Measurements from ENCODE around the gene SLC4A9.

The SLC4A9 gene
- total RNA-seq = 0 reads per million in 3 donors

- Histone ChIP-seq H3K9me3 (ENCODE audit: control insufficient read depth, low read length) (no peaks in the 10 kb centered on the region), H3K27ac (ENCODE audit: insufficient read depth, low read length, poor library complexity, severe bottlenecking) (no peak within 1 kb of the TSS)
- DNase-seq = no peak
Measured at GRCh38 chr5:140360101-140360500, at the start of gene SLC4A9. SLC4A9 (plus strand) TSS chr5:140360194; CDS start chr5:140360237, 43 bp downstream.

DNA sequence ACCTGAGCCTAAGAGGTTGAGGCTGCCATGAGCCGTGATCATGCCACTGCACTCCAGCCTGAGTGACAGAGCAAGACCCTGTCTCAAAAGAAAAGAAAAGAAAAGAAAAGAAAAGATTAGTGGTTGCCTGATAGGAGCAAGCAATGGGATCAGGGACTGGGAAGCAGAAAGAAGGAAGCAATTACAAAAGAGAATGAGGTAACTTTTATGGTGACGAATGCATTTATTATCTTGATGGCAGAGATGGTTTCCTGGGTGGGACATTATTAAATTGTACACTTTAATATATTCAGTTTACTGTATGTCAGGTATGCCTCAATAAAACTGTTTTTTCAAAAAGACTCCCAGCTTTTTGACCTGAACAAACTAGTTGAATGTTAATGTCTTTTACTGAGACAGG is 49.6 kb upstream of the SLC4A9 start:
- Histone ChIP-seq H3K27me3 (replicated peaks; ENCODE audit: control insufficient read depth, insufficient read depth, low read length, poor library complexity, severe bottlenecking) (no peaks in the 10 kb centered on the region), H3K4me3 (ENCODE audit: insufficient read depth, low read depth, low read length, poor library complexity, severe bottlenecking) (no peak overlapping the region), H3K27ac (ENCODE audit: insufficient read depth, low read length, poor library complexity, severe bottlenecking) (no peak overlapping the region), H3K36me3 (ENCODE audit: control insufficient read depth, insufficient read depth, low read length) (no peaks in the 10 kb centered on the region), H3K9me3 (ENCODE audit: control insufficient read depth, low read length) (no peaks in the 10 kb centered on the region), H3K4me1 (ENCODE audit: control insufficient read depth, insufficient read depth, low read length, poor library complexity, severe bottlenecking) (no peaks in the 10 kb centered on the region)
- no peak for DNase-seq

More at GRCh38 chr5:140360101-140360500, at the start of gene SLC4A9:
- peaks cover 10% of the 10 kb centered on the region for H3K4me1 ChIP-seq (ENCODE audit: control insufficient read depth, insufficient read depth, low read length, poor library complexity, severe bottlenecking)
- no peak within 1 kb of the TSS for H3K4me3 ChIP-seq (ENCODE audit: insufficient read depth, low read depth, low read length, poor library complexity, severe bottlenecking)
- H3K36me3 ChIP-seq (ENCODE audit: control insufficient read depth, insufficient read depth, low read length) = no peaks in the 10 kb centered on the region
- no peaks in the 10 kb centered on the region for H3K27me3 ChIP-seq (replicated peaks; ENCODE audit: control insufficient read depth, insufficient read depth, low read length, poor library complexity, severe bottlenecking)

- DNase-seq = no peak
- H3K9me3 ChIP-seq (ENCODE audit: control insufficient read depth, low read length) = no peaks in the 10 kb centered on the region
- H3K4me1 ChIP-seq (ENCODE audit: control insufficient read depth, insufficient read depth, low read length, poor library complexity, severe bottlenecking) = no peaks in the 10 kb centered on the region
- H3K4me3 ChIP-seq (ENCODE audit: insufficient read depth, low read depth, low read length, poor library complexity, severe bottlenecking) = no peak overlapping the region
- H3K27me3 ChIP-seq (replicated peaks; ENCODE audit: control insufficient read depth, insufficient read depth, low read length, poor library complexity, severe bottlenecking) = no peaks in the 10 kb centered on the region
- no peak overlapping the region for H3K27ac ChIP-seq (ENCODE audit: insufficient read depth, low read length, poor library complexity, severe bottlenecking)
- no peaks in the 10 kb centered on the region for H3K36me3 ChIP-seq (ENCODE audit: control insufficient read depth, insufficient read depth, low read length)
Measured at GRCh38 chr5:140311011-140311467, 49.0 kb upstream of the SLC4A9 start.

DNA sequence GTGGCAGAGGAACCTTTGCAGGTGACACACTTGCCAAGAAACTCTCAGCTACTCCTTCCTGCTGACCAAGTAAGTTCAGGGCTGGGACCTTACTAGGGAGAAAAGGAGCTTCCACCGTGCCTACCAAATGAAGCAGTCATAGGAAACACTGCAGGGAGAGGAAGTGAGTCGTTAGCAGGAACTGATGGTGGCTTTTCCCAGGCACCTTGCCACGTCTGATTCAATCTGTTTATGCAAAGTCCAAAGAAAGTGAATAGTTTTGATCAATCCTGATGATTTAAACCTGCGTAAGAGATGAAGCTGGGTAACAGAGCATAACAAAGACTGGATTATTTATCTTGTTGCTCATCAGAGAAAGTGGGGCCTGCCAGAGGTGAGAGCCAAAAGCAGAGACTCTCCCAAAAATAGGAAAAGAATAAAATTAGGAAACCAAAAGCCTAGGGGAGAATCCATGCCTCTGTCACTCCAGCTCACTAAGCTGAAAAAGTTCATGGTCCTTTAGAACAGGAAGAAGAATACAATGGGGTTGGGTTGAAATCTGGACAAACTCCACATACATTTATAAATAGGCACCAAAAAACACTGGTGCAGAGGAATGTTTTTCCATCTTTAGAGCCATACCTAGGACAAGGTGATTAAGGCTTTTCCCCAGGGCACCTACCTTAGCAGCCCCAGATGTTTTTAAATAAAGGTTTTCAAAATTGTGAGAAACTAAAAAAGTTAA is 47.8 kb upstream of the SLC4A9 start:
- H3K27me3 ChIP-seq (replicated peaks; ENCODE audit: control insufficient read depth, insufficient read depth, low read length, poor library complexity, severe bottlenecking) = no peaks in the 10 kb centered on the region
- DNase-seq = no peak
- H3K4me3 ChIP-seq (ENCODE audit: insufficient read depth, low read depth, low read length, poor library complexity, severe bottlenecking) = no peak overlapping the region
- H3K4me1 ChIP-seq (ENCODE audit: control insufficient read depth, insufficient read depth, low read length, poor library complexity, severe bottlenecking) = no peaks in the 10 kb centered on the region
- H3K36me3 ChIP-seq (ENCODE audit: control insufficient read depth, insufficient read depth, low read length) = no peaks in the 10 kb centered on the region
- no peak overlapping the region for H3K27ac ChIP-seq (ENCODE audit: insufficient read depth, low read length, poor library complexity, severe bottlenecking)
- H3K9me3 ChIP-seq (ENCODE audit: control insufficient read depth, low read length) = no peaks in the 10 kb centered on the region

- no peak overlapping the region for H3K27ac ChIP-seq (ENCODE audit: insufficient read depth, low read length, poor library complexity, severe bottlenecking)
- H3K36me3 ChIP-seq (ENCODE audit: control insufficient read depth, insufficient read depth, low read length) = no peaks in the 10 kb centered on the region
- no peak for DNase-seq
- no peak overlapping the region for H3K4me3 ChIP-seq (ENCODE audit: insufficient read depth, low read depth, low read length, poor library complexity, severe bottlenecking)
- H3K27me3 ChIP-seq (replicated peaks; ENCODE audit: control insufficient read depth, insufficient read depth, low read length, poor library complexity, severe bottlenecking) = no peaks in the 10 kb centered on the region
- H3K9me3 ChIP-seq (ENCODE audit: control insufficient read depth, low read length) = no peaks in the 10 kb centered on the region
- no peaks in the 10 kb centered on the region for H3K4me1 ChIP-seq (ENCODE audit: control insufficient read depth, insufficient read depth, low read length, poor library complexity, severe bottlenecking)
Measured at GRCh38 chr5:140312791-140313189, 47.2 kb upstream of the SLC4A9 start.

GRCh38 chr5:140317859-140318258 is 42.1 kb upstream of the SLC4A9 start:
- no peaks in the 10 kb centered on the region for H3K36me3 ChIP-seq (ENCODE audit: control insufficient read depth, insufficient read depth, low read length)
- H3K27me3 ChIP-seq (replicated peaks; ENCODE audit: control insufficient read depth, insufficient read depth, low read length, poor library complexity, severe bottlenecking) = no peaks in the 10 kb centered on the region
- no peak overlapping the region for H3K4me3 ChIP-seq (ENCODE audit: insufficient read depth, low read depth, low read length, poor library complexity, severe bottlenecking)
- no peak for DNase-seq
- no peak overlapping the region for H3K27ac ChIP-seq (ENCODE audit: insufficient read depth, low read length, poor library complexity, severe bottlenecking)
- no peaks in the 10 kb centered on the region for H3K4me1 ChIP-seq (ENCODE audit: control insufficient read depth, insufficient read depth, low read length, poor library complexity, severe bottlenecking)
- no peaks in the 10 kb centered on the region for H3K9me3 ChIP-seq (ENCODE audit: control insufficient read depth, low read length)

GRCh38 chr5:140318792-140319191 is 41.2 kb upstream of the SLC4A9 start:
- H3K4me3 ChIP-seq (ENCODE audit: insufficient read depth, low read depth, low read length, poor library complexity, severe bottlenecking) = no peak overlapping the region
- H3K27ac ChIP-seq (ENCODE audit: insufficient read depth, low read length, poor library complexity, severe bottlenecking) = no peak overlapping the region
- no peak for DNase-seq
- no peaks in the 10 kb centered on the region for H3K36me3 ChIP-seq (ENCODE audit: control insufficient read depth, insufficient read depth, low read length)
- H3K4me1 ChIP-seq (ENCODE audit: control insufficient read depth, insufficient read depth, low read length, poor library complexity, severe bottlenecking) = no peaks in the 10 kb centered on the region
- H3K9me3 ChIP-seq (ENCODE audit: control insufficient read depth, low read length) = no peaks in the 10 kb centered on the region
- H3K27me3 ChIP-seq (replicated peaks; ENCODE audit: control insufficient read depth, insufficient read depth, low read length, poor library complexity, severe bottlenecking) = no peaks in the 10 kb centered on the region

GRCh38 chr5:140319833-140320232 is 40.2 kb upstream of the SLC4A9 start:
- Histone ChIP-seq H3K9me3 (ENCODE audit: control insufficient read depth, low read length) (no peaks in the 10 kb centered on the region), H3K27me3 (replicated peaks; ENCODE audit: control insufficient read depth, insufficient read depth, low read length, poor library complexity, severe bottlenecking) (no peaks in the 10 kb centered on the region), H3K36me3 (ENCODE audit: control insufficient read depth, insufficient read depth, low read length) (no peaks in the 10 kb centered on the region), H3K27ac (ENCODE audit: insufficient read depth, low read length, poor library complexity, severe bottlenecking) (no peak overlapping the region), H3K4me1 (ENCODE audit: control insufficient read depth, insufficient read depth, low read length, poor library complexity, severe bottlenecking) (no peaks in the 10 kb centered on the region), H3K4me3 (ENCODE audit: insufficient read depth, low read depth, low read length, poor library complexity, severe bottlenecking) (no peak overlapping the region)
- DNase-seq = no peak

DNA sequence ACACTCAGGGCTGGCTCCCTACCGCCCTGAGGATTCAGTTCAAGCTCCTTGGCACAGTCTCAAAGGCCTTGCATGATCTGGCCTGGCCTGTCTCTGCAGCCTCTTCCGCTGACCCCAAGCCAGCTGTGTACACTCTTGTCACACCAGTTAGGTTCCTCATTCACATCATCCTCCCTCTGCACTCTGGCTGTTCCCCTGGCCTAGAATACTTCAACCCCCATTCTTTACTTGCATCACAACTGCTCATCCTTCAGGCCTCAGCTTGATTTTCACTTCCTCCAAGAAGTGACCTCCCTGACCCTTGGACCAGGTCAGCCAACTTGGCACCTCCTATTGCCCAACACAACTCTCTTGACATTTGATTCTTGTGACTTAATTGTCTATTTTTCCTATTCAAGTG is 38.2 kb upstream of the SLC4A9 start:
- no peaks in the 10 kb centered on the region for H3K4me1 ChIP-seq (ENCODE audit: control insufficient read depth, insufficient read depth, low read length, poor library complexity, severe bottlenecking)
- H3K9me3 ChIP-seq (ENCODE audit: control insufficient read depth, low read length) = no peaks in the 10 kb centered on the region
- no peak overlapping the region for H3K27ac ChIP-seq (ENCODE audit: insufficient read depth, low read length, poor library complexity, severe bottlenecking)
- no peaks in the 10 kb centered on the region for H3K27me3 ChIP-seq (replicated peaks; ENCODE audit: control insufficient read depth, insufficient read depth, low read length, poor library complexity, severe bottlenecking)
- no peak overlapping the region for H3K4me3 ChIP-seq (ENCODE audit: insufficient read depth, low read depth, low read length, poor library complexity, severe bottlenecking)
- DNase-seq = no peak
- no peaks in the 10 kb centered on the region for H3K36me3 ChIP-seq (ENCODE audit: control insufficient read depth, insufficient read depth, low read length)

GRCh38 chr5:140322751-140323731 is 37.0 kb upstream of the SLC4A9 start:
- no peaks in the 10 kb centered on the region for H3K4me1 ChIP-seq (ENCODE audit: control insufficient read depth, insufficient read depth, low read length, poor library complexity, severe bottlenecking)
- H3K27ac ChIP-seq (ENCODE audit: insufficient read depth, low read length, poor library complexity, severe bottlenecking) = no peak overlapping the region
- H3K27me3 ChIP-seq (replicated peaks; ENCODE audit: control insufficient read depth, insufficient read depth, low read length, poor library complexity, severe bottlenecking) = no peaks in the 10 kb centered on the region
- H3K9me3 ChIP-seq (ENCODE audit: control insufficient read depth, low read length) = no peaks in the 10 kb centered on the region
- H3K36me3 ChIP-seq (ENCODE audit: control insufficient read depth, insufficient read depth, low read length) = no peaks in the 10 kb centered on the region
- no peak for DNase-seq
- no peak overlapping the region for H3K4me3 ChIP-seq (ENCODE audit: insufficient read depth, low read depth, low read length, poor library complexity, severe bottlenecking)

Data from effector memory CD4-positive, alpha-beta T cell (primary cell).